HCT116 (cell line): Measurements from ENCODE around the gene EIF4E3. TPM values are rescaled to one million over a fixed set of nuclear protein-coding genes. Genes with fewer than 3 reads are reported as not detected.

Experiments
- ATAC-seq: fragments of 200-7000 bp; cut with Tn5 transposase; 2 replicates; pipeline ENCODE4 v1.9.1; 2020; ENCODE audit warnings: mild to moderate bottlenecking, moderate library complexity
- BruUV-seq: library from RNA; stranded (reverse); fragments of 400-500 nt; replicated peaks from 2 replicates; lab custom pipeline; 2021; lab: Mats Ljungman, UMichigan
- CTCF ChIA-PET: fragments of 300-600 bp; sonication (Branson Sonifier 250); formaldehyde crosslinking; loops from one replicate; lab custom pipeline; 2021; ENCODE audit warnings: antibody characterized with exemption; lab: Charles Lee
- POLR2A ChIA-PET: fragments of 300-600, 350-600 bp; sonication (Branson Sonifier 250); formaldehyde crosslinking; loops from one replicate; lab custom pipeline; 2021; ENCODE audit warnings: antibody characterized with exemption; lab: Charles Lee
- RAD21 ChIA-PET, 2 experiments: fragments of 300-600 bp; sonication (Branson Sonifier 250); formaldehyde crosslinking; loops; one replicate each; lab custom pipeline; 2023; ENCODE audit warnings: low total read pairs in 2 of 2; ENCODE audit not compliant: uncharacterized antibody in 2 of 2, unreplicated experiment in 2 of 2, low non-redundant PET in 1 of 2; lab: Charles Lee
- DNase-seq: peaks from one replicate; pipeline ENCODE4 v3.0.0-alpha.2; 2010; ENCODE audit warnings: low read depth, low spot score
- H2AFZ ChIP-seq: fragments of 200-600 bp; shearing (Covaris generic), sonication (generic); 2 replicates; pipeline ENCODE4 v1.6.1; 2017; ENCODE audit warnings: low read depth, mixed run types, mixed read lengths, antibody characterized with exemption, low read length; ENCODE audit not compliant: poor library complexity, severe bottlenecking
- H3K27ac ChIP-seq: 2 replicates; pipeline ENCODE4 v1.5.1; 2012; ENCODE audit warnings: low read depth, low read length
- H3K27me3 ChIP-seq: fragments of 200-600 bp; sonication (generic); 2 replicates; pipeline ENCODE4 v1.6.1; 2016; ENCODE audit warnings: mixed run types, low read length, mixed read lengths; ENCODE audit not compliant: insufficient read depth
- H3K36me3 ChIP-seq, 2 experiments: fragments of 200-500 bp in 1 of 2; fragments of 200-600 bp in 1 of 2; sonication (Bioruptor generic) in 1 of 2; sonication (generic) in 1 of 2; 2 replicates each; pipeline versions ENCODE4 v1.5.1 to v1.6.1; 2014 to 2016; ENCODE audit warnings: low read length in 2 of 2, inconsistent platforms in 1 of 2, mixed read lengths in 1 of 2, mixed run types in 1 of 2; ENCODE audit not compliant: insufficient read depth in 2 of 2, control insufficient read depth in 1 of 2
- H3K4me1 ChIP-seq, 2 experiments: fragments of 200-600 bp in 1 of 2; sonication (generic) in 1 of 2; 2 replicates each; pipeline versions ENCODE4 v1.5.1 to v1.6.1; 2012 to 2017; ENCODE audit warnings: low read length in 2 of 2, inconsistent platforms in 1 of 2, mild to moderate bottlenecking in 1 of 2, mixed read lengths in 1 of 2, mixed run types in 1 of 2, moderate library complexity in 1 of 2; ENCODE audit not compliant: insufficient read depth in 2 of 2, control insufficient read depth in 1 of 2
- H3K4me2 ChIP-seq: fragments of 200-600 bp; sonication (generic); 2 replicates; pipeline ENCODE4 v1.6.1; 2017; ENCODE audit warnings: mixed run types, low read length, mixed read lengths
- H3K4me3 ChIP-seq, 2 experiments: fragments of 200-600 bp in 1 of 2; sonication (generic) in 1 of 2; replicated peaks in 1 of 2; 2 replicates each; pipeline ENCODE4 v1.5.1; 2011 to 2016; ENCODE audit warnings: low read length in 2 of 2, control low read depth in 1 of 2, low read depth in 1 of 2, mild to moderate bottlenecking in 1 of 2, mixed read lengths in 1 of 2, mixed run types in 1 of 2
- H3K79me2 ChIP-seq: fragments of 200-600 bp; sonication (generic); 2 replicates; pipeline ENCODE4 v1.6.1; 2017; ENCODE audit warnings: mild to moderate bottlenecking, mixed run types, low read length, moderate library complexity, mixed read lengths; ENCODE audit not compliant: insufficient read depth
- H3K9ac ChIP-seq: fragments of 200-600 bp; sonication (generic); 2 replicates; pipeline ENCODE4 v1.6.1; 2016; ENCODE audit warnings: low read length, mixed read lengths
- H3K9me2 ChIP-seq: fragments of 200-600 bp; sonication (generic), shearing (Covaris generic); 2 replicates; pipeline ENCODE4 v1.6.1; 2017; ENCODE audit warnings: mixed run types, mild to moderate bottlenecking, moderate library complexity; ENCODE audit not compliant: insufficient read depth
- H3K9me3 ChIP-seq, 2 experiments: fragments of 200-500 bp in 1 of 2; fragments of 200-600 bp in 1 of 2; sonication (Bioruptor generic) in 1 of 2; sonication (generic) in 1 of 2; 2 replicates each; pipeline ENCODE4 v1.6.1; 2014 to 2017; ENCODE audit warnings: low read length in 2 of 2, mixed read lengths in 2 of 2, inconsistent platforms in 1 of 2, low read depth in 1 of 2, mild to moderate bottlenecking in 1 of 2, mixed run types in 1 of 2, moderate library complexity in 1 of 2; ENCODE audit not compliant: control insufficient read depth in 1 of 2, insufficient read depth in 1 of 2
- H4K20me1 ChIP-seq: fragments of 200-600 bp; sonication (generic), shearing (Covaris generic); 2 replicates; pipeline ENCODE4 v1.6.1; 2017; ENCODE audit warnings: mixed run types, mild to moderate bottlenecking, moderate library complexity; ENCODE audit not compliant: insufficient read depth
- ATF3 ChIP-seq: IDR thresholded peaks from 2 replicates; pipeline ENCODE4 v1.6.1; 2012
- CBX3 ChIP-seq: IDR thresholded peaks from 2 replicates; pipeline ENCODE4 v1.6.1; 2012; ENCODE audit warnings: low read depth
- ELF1 ChIP-seq: IDR thresholded peaks from 2 replicates; pipeline ENCODE4 v1.6.1; 2012; ENCODE audit warnings: low read depth, borderline replicate concordance
- EZH2 ChIP-seq: fragments of 200-600 bp; sonication (generic); IDR thresholded peaks from 2 replicates; pipeline ENCODE4 v1.6.1; 2017; ENCODE audit warnings: antibody characterized with exemption, mixed run types
- EZH2phosphoT487 ChIP-seq: fragments of 200-600 bp; IDR thresholded peaks from 2 replicates; pipeline ENCODE4 v1.6.1; 2018; ENCODE audit warnings: antibody characterized with exemption, borderline replicate concordance
- FOSL1 ChIP-seq: IDR thresholded peaks from 2 replicates; pipeline ENCODE4 v1.6.1; 2012; ENCODE audit warnings: low read depth
- POLR2A ChIP-seq: IDR thresholded peaks from 2 replicates; pipeline ENCODE4 v1.7.0; 2011; ENCODE audit warnings: borderline replicate concordance; ENCODE audit not compliant: insufficient read depth, insufficient read length; ENCODE audit errors: extremely low read depth
- POLR2AphosphoS5 ChIP-seq: IDR thresholded peaks from 2 replicates; pipeline ENCODE4 v1.6.1; 2011; ENCODE audit warnings: mild to moderate bottlenecking, low read depth, low read length, moderate library complexity
- RAD21 ChIP-seq: IDR thresholded peaks from 2 replicates; pipeline ENCODE4 v1.6.1; 2012; ENCODE audit warnings: low read depth, mild to moderate bottlenecking
- REST ChIP-seq: IDR thresholded peaks from 2 replicates; pipeline ENCODE4 v1.6.1; 2012; ENCODE audit warnings: low read depth
- SIN3A ChIP-seq: IDR thresholded peaks from 2 replicates; pipeline ENCODE4 v1.6.1; 2012; ENCODE audit warnings: low read depth
- SP1 ChIP-seq: IDR thresholded peaks from 2 replicates; pipeline ENCODE4 v1.6.1; 2012; ENCODE audit warnings: low read depth
- SRF ChIP-seq: IDR thresholded peaks from 2 replicates; pipeline ENCODE4 v1.6.1; 2012; ENCODE audit warnings: low read depth
- TCF7L2 ChIP-seq: IDR thresholded peaks from 2 replicates; pipeline ENCODE4 v1.7.0; 2011; ENCODE audit warnings: borderline replicate concordance, inconsistent platforms; ENCODE audit not compliant: insufficient read depth, insufficient read length; ENCODE audit errors: extremely low read depth
- YY1 ChIP-seq: IDR thresholded peaks from 2 replicates; pipeline ENCODE4 v1.6.1; 2011; ENCODE audit warnings: low read length, low read depth, moderate library complexity, mild to moderate bottlenecking; ENCODE audit not compliant: insufficient replicate concordance; ENCODE audit errors: extremely low read depth
- ZFX ChIP-seq: fragments of 450-650 bp; IDR thresholded peaks from 2 replicates; pipeline ENCODE4 v1.6.1; 2017
- ZNF274 ChIP-seq: fragments of 200-500 bp; sonication (Bioruptor generic); IDR thresholded peaks from 2 replicates; pipeline ENCODE4 v1.6.1; 2014; ENCODE audit warnings: mild to moderate bottlenecking, low read depth, low read length, inconsistent platforms
- intact Hi-C: fragments of 100-400 bp; cut with micrococcal nuclease; formaldehyde crosslinking; loops from 2 replicates; pipeline ENCODE4 v1.10.0; 2022
- total RNA-seq: library from RNA; stranded (reverse); gene quantifications from one replicate; pipeline ENCODE4 v1.2.1, GENCODE V29; 2021; ENCODE audit not compliant: unreplicated experiment
- TF ChIP-seq, protein P1 (sequence below): IDR thresholded peaks from 2 replicates; pipeline ENCODE4 v1.6.1; 2012

Gene EIF4E3
- total RNA-seq, 1 experiment from 2014 or later: 6.0 TPM

- no peaks in the 10 kb centered on the region for H3K36me3 ChIP-seq
- H4K20me1 ChIP-seq: no peaks in the 10 kb centered on the region
- TF ChIP-seq SP1: no peak
- no peak for TF ChIP-seq SRF
- TF ChIP-seq EZH2phosphoT487: no peak
- no peak overlapping the region for H3K27ac ChIP-seq
- no peak overlapping the region for H3K4me2 ChIP-seq
- intact Hi-C loops: loop anchor here (10.0 kb wide), 1 partner anchor 207 kb away; no protein-coding TSS in a partner anchor
- CTCF ChIA-PET: no interaction called here
- RAD21 ChIA-PET: no interaction called here
- BruUV-seq: no TSS peak
- no peaks in the 10 kb centered on the region for H3K4me1 ChIP-seq
- H3K9ac ChIP-seq: no peak overlapping the region
- H3K4me3 ChIP-seq: no peak overlapping the region
- H3K27me3 ChIP-seq: peaks cover 4% of the 10 kb centered on the region; the same call in 1 of the 2 replicates
- POLR2A ChIA-PET: no interaction called here
- H3K79me2 ChIP-seq: no peaks in the 10 kb centered on the region
- H2AFZ ChIP-seq: no peak overlapping the region
- DNase-seq (no peak), ATAC-seq (no peak)
- no peaks in the 10 kb centered on the region for H3K9me3 ChIP-seq
- H3K9me2 ChIP-seq: no peaks in the 10 kb centered on the region
These were observed 7.1 kb downstream of the EIF4E3 start for GRCh38 chr3:71718072-71718471.

- H4K20me1 ChIP-seq: no peaks in the 10 kb centered on the region
- no TSS peak for BruUV-seq
- H3K27me3 ChIP-seq: no peaks in the 10 kb centered on the region
- H3K9me2 ChIP-seq: no peaks in the 10 kb centered on the region
- ChIA-PET POLR2A (no interaction called here), CTCF (no interaction called here), RAD21 (no interaction called here)
- no peak overlapping the region for H3K4me2 ChIP-seq
- ATAC-seq: no peak
- no peak overlapping the region for H2AFZ ChIP-seq
- H3K9me3 ChIP-seq: no peaks in the 10 kb centered on the region
- no peaks in the 10 kb centered on the region for H3K4me1 ChIP-seq
- no peaks in the 10 kb centered on the region for H3K36me3 ChIP-seq
- no peaks in the 10 kb centered on the region for H3K79me2 ChIP-seq
- no peak overlapping the region for H3K27ac ChIP-seq
- no peak overlapping the region for H3K4me3 ChIP-seq
- no peak for DNase-seq
- no peak overlapping the region for H3K9ac ChIP-seq
- intact Hi-C loops: loop anchor here (5.0 to 10.0 kb wide), 3 partner anchors 210 to 1373 kb away; no protein-coding TSS in a partner anchor
- no peak for TF ChIP-seq SP1
- TF ChIP-seq POLR2A: no peak
- TF ChIP-seq EZH2: no peak
- TF ChIP-seq ELF1: no peak
- no peak for TF ChIP-seq FOSL1
- TF ChIP-seq SRF: no peak
- TF ChIP-seq REST: no peak
- no peak for TF ChIP-seq ATF3
- no peak for TF ChIP-seq SIN3A
- TF ChIP-seq CBX3: no peak
- no peak for TF ChIP-seq RAD21
- TF ChIP-seq, protein P1, sequence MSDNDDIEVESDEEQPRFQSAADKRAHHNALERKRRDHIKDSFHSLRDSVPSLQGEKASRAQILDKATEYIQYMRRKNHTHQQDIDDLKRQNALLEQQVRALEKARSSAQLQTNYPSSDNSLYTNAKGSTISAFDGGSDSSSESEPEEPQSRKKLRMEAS: no peak
- TF ChIP-seq YY1: no peak
- TF ChIP-seq ZFX: no peak
- no peak for TF ChIP-seq TCF7L2
- no peak for TF ChIP-seq POLR2AphosphoS5
- TF ChIP-seq EZH2phosphoT487: no peak
- TF ChIP-seq ZNF274: no peak
These were observed 10.6 kb downstream of the EIF4E3 start for GRCh38 chr3:71714595-71714994.
